GM18505 (cell line): ENCODE data around the gene DMRT1.
A peak's percentile ranks its signal among the peaks of the same experiment; 100 is the strongest.

ENCODE experiments used
- ATAC-seq: cut with Tn5 transposase; IDR thresholded peaks from one replicate; pipeline ENCODE4 v1.9.1; 2021; ENCODE audit not compliant: unreplicated experiment
- POLR2A ChIP-seq: IDR thresholded peaks from 4 replicates; pipeline ENCODE4 v1.6.1; 2011; ENCODE audit warnings: borderline replicate concordance; ENCODE audit not compliant: insufficient read depth, insufficient read length; ENCODE audit errors: extremely low read depth

Gene DMRT1

DNA sequence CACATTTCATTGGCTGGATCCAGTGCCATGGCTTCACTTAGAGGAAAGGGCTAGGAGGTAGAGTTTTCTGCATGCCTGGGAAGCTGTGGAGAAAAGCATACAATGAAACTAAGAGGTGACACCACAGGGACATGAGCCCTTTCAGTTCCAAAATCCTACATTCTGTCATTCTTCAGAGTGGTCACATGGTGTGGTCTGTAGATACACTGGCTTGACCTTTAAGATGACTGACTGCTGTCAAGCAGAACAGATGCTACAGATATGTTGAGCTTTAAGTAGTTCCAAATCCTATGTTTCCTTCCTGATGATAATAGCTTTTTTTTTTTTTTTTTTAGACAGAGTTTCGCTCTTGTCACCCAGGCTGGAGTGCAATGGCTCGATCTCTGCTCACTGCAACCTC is 161.2 kb downstream of the DMRT1 start:
- no peak for ATAC-seq
- TF ChIP-seq POLR2A, result no peak

DNA sequence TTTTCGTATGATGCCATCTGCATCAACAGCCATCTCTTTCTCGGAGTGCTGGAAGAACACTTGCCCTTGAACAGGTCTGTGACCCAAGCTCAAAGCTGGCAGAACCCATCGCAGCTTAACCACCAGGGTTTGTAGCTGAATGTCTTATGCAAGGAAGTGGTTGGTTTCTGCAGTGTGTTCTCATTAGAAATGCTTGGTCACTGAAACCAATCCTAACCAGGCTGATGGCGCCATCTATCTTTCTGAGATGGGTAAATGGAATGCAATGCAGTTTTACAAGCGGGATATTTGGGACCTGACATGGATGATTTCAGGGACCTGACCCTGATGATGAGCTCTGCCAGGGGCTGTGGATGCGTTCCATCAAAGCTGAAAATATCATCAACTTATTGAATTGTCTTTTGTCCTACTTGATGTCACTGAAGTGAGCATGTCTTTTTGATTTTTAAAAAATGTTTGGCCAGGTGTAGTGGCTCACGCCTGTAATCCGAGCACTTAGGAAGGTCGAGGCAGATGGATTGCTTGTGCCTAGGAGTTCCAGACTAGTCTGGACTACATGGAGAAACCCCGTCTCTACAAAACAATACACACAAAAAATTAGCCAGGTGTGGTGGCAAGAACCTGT is 163.7 kb downstream of the DMRT1 start:
- ATAC-seq, result peak; percentile 62

DNA sequence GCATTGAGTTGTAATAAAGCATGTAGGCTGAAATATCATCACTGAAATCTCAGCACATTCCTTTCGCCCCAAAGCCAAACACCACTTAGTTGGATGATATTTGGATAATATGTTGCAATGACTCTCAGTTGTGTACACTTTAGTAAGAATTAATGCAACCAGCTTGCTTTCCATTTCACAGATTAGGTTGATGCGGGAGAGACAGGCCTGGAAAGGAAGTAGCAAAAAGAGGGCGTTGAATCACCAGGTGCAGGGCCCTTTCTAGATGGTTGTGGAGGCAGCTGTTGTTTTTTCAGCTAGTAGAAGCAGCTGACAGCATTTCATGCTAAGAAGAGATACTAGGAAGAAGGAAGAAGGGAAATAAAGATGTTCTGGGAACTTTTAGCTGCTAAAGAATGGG is 165.8 kb downstream of the DMRT1 start:
- TF ChIP-seq POLR2A, result no peak
- ATAC-seq, result no peak

More for the DNA sequence above, 163.7 kb downstream of the DMRT1 start:
- TF ChIP-seq POLR2A, result no peak

DNA sequence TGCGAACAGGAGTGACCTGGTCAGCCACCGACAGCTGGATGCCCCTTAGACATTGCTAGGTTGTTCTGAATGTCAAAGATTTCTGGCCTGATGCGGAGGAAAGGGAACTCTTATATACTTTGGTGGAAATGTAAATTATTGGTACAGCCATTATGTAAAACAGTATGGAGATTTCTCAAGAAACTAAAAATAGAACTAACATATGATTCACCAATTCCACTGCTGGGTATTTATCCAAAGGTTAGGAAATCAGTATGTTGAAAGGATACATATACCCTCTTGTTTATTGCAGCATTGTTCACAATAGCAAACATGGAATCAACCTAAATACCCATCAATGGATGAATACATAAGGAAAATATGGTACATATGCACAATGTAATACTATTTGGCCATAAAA is 166.7 kb downstream of the DMRT1 start:
- ATAC-seq, result no peak
- no peak for TF ChIP-seq POLR2A

DNA sequence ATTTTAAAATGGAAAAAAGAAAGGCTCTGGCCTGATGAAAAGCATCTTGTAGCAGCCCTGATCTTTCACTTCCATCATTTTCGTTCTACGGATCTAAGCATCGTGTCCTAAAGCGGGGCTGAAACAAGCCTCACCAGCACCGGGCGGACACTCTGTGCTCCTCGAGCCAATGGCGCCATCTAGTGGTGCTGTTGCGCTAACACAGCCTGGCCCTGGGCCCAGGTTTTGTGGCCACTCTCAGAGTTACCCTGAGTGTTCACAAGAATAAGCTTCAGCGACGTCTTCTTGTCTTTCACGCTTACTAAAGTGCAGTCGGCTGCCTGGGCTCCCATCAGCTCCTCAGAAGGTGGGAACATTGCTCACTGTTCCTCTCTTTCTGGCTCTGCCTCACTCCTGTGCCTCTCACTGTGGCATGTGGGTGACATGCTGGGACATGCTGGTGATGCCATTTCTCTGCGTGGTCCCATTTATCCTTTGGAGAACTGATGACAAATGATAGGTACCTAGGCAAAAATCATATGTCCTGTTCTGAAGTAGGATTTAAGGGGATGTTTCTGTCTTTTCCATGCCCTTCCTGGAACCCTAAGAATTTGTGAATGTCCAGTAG is 167.7 kb downstream of the DMRT1 start:
- ATAC-seq, result peak; percentile 93
- TF ChIP-seq POLR2A, result no peak

DNA sequence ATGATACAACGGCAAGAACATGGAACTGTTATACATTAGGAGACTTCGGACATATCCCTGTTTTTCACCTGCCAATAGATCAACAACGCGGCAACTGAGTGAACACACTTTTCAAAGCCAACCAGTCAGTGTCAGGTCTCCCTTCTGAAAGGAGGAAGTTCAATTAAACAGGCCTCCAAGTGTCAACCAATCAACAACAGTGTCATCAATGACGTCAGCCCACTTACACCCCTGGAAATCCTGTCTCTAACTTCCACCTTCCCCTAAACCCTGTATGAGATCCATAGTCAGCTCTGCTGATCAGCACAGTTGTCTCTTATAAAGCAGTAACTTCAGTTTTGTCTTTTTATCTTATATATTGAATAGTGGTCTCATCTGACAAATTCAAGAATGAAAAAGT is 171.5 kb downstream of the DMRT1 start:
- no peak for TF ChIP-seq POLR2A
- no peak for ATAC-seq

DNA sequence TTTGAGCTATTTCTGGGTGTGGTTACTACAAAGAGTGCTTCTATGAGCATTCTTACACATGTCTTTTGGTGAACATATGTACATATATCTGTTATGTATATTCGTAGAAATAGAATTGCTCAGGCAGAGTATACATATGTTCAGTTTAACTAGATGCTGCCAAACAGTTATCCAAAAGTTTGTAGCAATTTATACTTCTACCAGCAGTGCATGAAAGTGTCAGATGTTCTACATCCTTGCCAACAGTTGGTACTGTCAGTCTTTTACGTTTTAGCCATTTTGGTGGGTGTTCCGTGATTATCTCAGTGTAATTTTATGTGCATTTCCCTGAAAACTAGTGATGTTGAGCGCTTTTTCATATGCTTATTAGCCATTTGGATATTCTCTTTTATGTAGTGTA is 172.7 kb downstream of the DMRT1 start:
- no peak for ATAC-seq
- no peak for TF ChIP-seq POLR2A

DNA sequence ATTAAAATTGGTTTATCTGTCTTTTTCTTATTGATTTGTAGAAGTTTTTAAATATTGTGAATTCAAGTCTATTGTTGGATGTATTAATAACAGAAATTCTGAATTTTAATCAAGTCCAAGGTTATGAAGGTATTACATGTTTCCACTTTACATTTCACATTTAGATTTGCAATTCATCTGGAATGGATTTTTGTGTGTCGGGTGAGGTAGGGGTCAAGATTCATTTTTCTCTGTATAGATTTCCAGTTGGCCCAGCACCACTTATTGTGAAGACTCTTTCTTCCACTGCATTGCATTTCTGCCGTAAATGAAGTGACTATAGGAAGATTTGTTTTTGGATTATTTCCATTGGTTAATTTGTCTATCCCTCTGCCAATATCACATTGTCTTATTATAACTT is 173.1 kb downstream of the DMRT1 start:
- ATAC-seq, result no peak
- TF ChIP-seq POLR2A, result no peak

DNA sequence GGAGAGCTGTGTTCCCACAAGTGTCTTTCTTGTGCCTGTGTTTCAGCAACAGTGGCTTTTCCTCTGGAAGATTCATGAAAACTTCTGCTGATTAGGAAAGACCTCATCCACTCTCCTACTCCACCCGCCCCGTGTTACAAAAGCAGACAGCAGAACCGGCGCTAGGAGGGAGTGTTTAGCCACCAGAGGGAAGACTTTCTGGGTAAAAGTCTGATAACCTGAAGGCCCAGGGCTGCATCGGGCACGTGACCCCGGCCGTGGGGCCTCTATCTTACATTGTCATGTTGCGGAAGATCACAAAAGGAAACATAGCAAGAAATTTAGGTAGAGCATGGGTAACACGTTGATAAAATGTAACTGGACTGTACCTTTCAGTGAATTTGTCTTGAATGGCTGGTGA is 176.6 kb downstream of the DMRT1 start:
- no peak for TF ChIP-seq POLR2A
- no peak for ATAC-seq
